Uterus (tissue), 2 donors: ENCODE results near the gene CD63.

Experiments used
- CTCF ChIP-seq, 4 experiments: fragments of 200-600 bp in 2 of 4; fragments of 450-650 bp in 2 of 4; sonication (generic) in 2 of 4; IDR thresholded peaks; one replicate each; pipeline ENCODE4 v1.5.1; 2016 to 2019; ENCODE audit warnings: antibody characterized with exemption in 4 of 4, mild to moderate bottlenecking in 2 of 4, moderate library complexity in 1 of 4
- POLR2A ChIP-seq, 2 donors: fragments of 450-650 bp; IDR thresholded peaks; one replicate each; pipeline ENCODE4 v1.6.1; 2016; ENCODE audit warnings: antibody characterized with exemption in 2 of 2, mild to moderate bottlenecking in 1 of 2, moderate library complexity in 1 of 2

GRCh38 chr12:55720071-55720564, 8.7 kb downstream of the CD63 start, which contains the start of gene RDH5:
- no peak for TF ChIP-seq CTCF (IDR thresholded peaks at IDR 0.05)
- no peak for TF ChIP-seq POLR2A (IDR thresholded peaks at IDR 0.05)
